Stimulated activated CD8-positive, alpha-beta memory T cell treated with anti-CD3 and anti-CD28 coated beads, Interleukin-4, amount 100 ng/mL, for 48 hours (primary cell): ENCODE results near the gene PCBP3.
"Not testable (repeated sequence)": the region's sequence is repeated elsewhere in the genome, so short reads cannot be mapped to it uniquely, and the experiment has no call there.

ENCODE experiments used
- DNase-seq: peaks from one replicate; pipeline ENCODE4 v3.0.0-alpha.2; 2020

PCBP3 gene

DNA sequence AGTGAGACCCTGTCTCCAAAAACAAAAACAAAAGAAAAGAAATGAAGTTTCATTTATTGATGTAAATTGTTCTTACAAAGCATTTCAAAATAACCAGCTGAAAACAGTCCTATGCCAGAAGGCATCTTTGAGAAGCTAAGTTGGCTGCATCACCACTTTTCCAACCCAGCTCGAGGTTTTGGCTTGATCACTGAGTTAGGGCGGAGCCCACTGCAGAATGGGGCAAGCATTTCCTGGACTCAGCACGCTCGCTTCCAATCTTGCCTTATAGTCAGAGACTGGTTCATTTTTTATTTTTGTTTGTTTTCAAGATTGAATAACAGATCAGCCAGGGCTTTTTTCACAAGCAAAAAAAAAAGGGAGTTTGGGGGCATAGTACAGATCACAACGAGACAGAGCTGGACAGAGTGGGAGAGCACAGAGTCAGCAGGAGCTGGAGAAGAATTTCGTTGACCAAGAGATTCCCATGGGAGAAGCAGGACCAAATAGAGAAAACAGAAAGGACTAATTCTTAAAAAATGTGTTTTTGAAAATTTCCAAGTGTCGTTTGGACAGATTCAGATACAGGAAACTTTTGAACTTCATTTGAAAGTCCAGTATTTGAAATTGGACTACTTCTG, 314.6 kb downstream of the PCBP3 start:
- DNase-seq: no peak

DNA sequence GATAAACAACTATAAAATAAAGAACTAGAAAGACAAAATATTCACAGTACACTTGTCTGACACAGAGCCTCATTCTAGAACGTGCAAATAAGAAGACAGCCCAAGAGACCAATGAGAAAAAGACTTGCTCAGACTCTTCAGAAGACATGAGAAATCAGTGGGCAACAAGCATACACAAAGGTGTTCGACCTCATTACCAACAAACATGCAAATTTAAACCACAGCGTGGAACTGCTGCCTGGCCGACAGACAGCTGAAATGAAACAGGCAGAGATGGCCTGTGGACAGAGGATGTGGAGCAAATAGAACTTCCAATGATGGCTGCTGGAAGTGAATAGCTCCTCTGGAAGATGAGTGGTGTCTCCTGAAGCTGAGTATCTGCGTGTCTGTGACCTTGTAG, 315.7 kb downstream of the PCBP3 start:
- DNase-seq: no peak

DNA sequence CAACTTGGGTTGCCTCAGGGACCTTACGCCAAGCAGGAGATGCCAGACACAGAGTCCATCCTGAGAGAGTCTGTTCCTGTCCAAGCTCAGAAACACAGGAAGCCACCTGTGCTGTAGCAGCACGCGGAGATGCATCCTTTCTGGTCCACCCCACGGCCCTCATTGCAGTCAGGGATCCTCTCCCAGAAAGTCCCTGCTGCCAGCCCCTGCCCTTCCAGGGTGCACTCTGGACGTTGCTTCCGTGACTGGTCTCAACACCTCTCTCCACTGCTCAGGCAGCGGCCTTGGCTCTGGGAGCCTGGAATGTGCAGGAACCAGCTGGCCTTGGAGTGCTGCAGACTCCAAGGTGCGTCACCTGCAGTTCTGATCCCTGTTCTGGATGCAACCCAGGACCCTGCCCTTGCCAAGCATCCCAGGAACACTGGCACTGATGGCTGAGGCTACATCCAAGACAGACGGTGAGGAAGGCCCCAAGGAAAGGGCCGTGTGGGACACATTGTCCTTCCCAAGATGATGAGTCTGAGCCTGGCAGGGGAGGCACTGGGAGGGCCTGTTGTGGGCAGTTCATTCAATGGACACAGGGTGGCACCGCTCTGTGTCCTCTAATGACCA, 316.4 kb downstream of the PCBP3 start:
- no peak for DNase-seq

DNA sequence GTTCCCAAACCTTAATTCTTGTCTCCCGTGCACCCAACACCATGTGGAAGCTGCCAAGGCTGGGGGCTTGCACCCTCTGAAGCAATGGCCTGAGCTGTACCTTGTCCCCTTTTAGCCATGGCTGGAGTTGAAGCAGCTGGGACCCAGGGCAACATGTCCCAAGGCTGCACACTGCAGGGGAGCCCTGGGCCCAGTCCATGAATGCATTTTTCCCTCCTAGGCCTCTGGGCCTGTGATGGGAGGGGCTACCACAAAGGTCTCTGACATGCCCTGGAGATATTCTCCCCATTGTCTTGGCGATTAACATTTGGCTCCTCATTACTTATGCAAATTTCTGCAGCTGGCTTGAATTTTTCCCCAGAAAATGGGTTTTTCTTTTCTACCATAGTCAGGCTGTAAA, 317.9 kb downstream of the PCBP3 start:
- not testable (repeated sequence) for DNase-seq

GRCh38 chr21:45962531-45963231, 319.2 kb downstream of the PCBP3 start:
- no peak for DNase-seq

GRCh38 chr21:45963232-45963570, 319.7 kb downstream of the PCBP3 start:
- no peak for DNase-seq

DNA sequence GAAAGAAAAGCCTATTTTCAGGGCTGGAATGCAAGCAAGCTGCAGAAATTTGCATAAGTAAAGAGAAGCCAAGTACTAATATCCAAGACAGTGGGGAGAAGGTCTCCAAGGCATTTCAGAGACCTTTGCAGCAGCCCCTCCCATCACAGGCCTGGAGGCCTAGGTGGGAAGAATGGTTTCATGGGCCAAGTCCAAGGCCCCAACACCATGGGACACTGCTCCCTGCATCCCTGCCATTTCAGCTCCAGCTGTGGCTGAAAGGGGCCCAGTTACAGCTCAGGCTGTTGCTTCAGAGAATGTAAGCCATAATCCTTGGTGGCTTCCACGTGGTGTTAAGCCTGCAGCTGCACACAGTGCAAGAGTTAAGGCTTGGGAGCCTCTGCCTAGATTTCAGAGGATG, 321.1 kb downstream of the PCBP3 start:
- no peak for DNase-seq

GRCh38 chr21:45965084-45965809, 321.7 kb downstream of the PCBP3 start:
- DNase-seq: no peak

GRCh38 chr21:45966791-45967394, 323.4 kb downstream of the PCBP3 start:
- no peak for DNase-seq

DNA sequence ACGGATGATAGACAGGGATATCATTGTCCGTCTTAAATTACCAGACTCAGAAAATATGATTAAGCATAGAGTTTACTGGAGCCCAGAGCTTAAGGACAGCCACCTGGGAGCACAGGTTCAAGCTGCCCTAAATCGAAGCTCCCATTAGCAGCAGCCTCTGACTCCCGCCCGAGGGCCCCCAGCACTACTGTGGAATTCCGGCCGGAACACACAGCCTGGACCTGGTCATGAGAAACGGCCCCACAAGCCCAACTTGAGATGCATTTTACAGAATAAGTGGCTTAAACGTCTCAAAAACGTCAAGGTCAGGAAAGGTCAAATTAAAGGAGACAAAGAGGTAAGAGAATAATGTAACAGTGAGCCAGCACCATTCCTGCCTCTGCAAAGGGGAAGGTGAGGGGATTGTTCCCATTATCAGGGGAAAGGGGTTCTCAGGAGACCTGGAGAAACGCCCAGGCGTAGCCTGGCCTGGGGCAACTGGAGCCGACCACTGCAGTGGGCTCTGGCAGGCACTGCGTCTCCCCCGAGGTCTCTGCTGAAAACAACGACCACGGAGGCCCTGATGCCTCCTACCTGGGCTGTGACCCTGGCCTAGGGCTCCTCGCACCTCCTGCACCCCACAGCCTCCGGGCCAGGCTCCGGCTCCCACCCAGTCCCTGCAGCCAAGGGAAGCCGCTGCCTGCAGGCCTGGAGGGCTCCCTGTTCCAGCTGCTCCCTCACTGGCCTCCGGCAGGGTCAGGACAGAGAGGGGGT, 326.6 kb downstream of the PCBP3 start:
- DNase-seq: no peak

GRCh38 chr21:45970674-45971615, 327.4 kb downstream of the PCBP3 start:
- peak; percentile 79 for DNase-seq

DNA sequence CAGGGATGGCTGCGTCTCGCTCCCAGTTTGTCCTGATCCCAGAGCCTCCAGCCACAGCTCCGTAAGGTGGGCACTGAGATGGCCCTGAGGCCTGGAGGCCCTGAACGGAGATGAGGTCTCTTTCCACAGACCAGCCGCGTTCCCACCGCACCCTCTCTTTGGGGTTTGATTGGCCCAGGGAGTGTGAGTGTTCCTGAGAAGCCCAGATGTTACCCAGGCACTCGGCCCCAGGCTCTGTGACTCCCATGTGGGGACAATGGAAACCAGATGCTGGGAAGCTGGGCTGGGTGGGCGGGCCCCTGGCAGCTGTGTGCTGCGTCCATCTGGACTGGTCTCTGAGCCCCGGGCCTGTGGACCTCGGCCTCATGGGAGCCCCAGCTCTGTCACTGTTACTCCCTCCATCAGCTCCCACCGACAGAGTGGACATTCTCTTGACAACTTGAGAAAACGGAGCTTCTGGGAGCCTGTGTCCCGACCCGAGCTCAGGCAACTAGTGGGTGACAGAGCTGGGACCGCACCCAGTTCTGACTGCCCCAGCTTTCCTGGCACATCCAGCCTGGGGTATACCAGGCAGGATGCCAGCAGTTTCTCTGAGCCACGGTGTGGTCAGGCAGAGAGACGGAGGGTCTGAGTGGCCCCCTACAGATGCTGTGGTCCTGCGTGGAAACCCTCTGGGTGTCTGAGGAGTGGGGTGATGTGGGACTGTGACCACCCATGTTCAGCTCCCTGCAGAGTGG, 328.3 kb downstream of the PCBP3 start:
- no peak for DNase-seq

GRCh38 chr21:45972353-45972715, 328.8 kb downstream of the PCBP3 start:
- no peak for DNase-seq

GRCh38 chr21:45972716-45973474, 329.4 kb downstream of the PCBP3 start:
- DNase-seq: no peak

DNA sequence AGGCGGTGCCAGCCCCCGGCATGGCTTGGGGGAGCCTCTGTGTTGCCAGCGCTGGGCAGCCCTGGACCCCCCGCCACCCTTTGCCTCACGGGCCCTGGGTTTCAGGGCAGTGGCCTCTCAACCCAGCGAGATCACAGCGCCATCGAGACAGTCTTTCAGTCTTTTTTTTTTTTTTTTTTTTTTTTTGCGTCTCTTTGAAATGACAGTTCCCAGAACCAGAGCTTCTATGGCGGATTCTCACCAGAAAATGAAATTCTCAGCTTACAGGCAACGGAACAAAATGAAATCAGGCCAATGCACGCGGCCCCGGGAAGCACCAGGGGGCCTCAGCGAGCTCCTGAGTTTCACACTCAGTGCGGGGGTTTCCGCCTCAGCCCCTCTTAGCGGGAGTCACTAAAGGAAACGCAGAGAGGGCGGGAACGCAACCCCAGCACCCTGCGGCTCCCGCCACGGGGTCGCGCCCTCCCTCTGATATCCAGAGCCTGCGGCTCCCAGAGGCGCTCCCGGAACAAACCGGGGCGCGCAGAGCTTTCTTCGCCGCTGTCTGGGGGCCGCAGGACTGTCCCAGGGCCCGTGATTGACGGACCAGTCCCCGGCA, 330.0 kb downstream of the PCBP3 start:
- DNase-seq: peak; percentile 88

DNA sequence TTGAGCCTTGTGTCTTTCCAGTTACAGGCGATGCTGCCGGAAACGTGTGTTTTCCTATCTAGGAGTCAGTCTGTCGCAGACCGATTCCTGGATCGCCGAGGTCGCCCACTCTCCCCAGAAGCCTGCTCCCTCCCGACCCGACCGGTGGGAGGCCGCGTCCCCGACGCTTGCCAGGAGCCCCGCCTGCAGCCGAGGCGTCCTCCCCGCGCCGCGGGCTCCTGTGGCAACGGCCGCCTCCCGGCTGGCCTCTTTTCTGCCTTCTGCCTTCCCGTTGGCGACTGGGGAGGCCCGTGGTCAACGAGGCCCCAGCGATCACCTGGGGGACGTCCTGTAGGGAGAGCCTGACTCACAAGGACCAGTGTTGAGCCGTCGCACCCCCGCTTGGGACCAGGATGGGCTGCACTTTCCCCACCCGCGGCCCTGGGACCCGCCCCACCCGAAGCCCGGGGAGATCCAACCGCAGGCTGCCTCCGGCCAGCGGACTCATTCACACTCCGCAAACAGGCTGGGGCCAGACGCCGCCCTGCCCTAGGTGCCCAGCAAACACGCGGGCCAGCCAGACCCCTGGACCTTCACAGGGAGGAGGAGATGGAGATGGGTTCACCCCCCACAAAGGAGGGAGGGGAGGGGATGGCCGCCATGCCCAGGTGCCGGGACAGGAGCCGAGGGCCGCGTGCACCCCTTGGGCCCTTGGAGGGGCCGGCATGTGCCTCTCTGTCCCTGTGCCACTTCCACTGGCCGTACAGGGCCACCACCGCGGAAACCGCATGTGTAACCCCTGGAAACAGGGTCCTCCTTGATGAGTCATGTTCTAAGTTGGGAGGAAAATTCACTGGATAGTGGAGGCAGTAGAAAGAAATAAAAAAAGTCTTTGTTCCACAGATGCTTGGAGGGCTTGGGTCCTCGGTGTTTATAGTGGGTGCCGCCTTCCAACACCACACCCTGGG, 330.8 kb downstream of the PCBP3 start:
- no peak for DNase-seq

DNA sequence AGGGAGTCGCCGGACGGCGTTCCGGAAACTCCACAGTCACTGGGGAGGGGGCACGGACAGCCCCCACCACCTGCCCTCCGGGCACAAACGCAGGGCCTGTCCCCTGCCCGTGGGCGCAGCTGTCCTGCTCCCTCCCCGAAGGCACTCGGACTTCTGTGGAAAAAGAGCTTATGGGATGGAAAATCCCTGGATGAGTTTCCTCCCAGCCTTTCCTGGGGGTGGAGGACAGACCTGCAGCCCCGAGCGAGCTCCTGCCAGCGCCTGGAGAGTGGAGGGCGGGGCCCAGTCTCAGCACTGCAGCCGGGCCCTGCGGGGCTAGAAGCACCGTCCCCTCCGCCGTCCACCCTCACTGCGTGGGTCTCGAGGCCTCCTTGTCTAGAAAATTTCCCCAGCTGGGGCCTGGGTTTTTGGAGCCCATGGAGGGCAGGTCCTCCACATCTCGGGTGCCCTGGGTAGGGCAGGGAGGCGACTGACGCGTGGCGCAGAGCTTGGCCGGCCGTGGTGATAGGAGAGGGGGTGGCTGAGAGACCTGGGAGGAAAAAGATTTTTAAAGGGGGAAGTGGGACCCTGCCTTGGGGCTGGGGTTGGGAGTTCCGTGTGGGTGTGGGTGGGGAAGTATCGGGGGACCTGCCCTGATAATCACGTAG, 331.6 kb downstream of the PCBP3 start:
- no peak for DNase-seq
